ENCODE measurements around the gene CDH4. TPM values are rescaled to one million over a fixed set of nuclear protein-coding genes. Genes with fewer than 3 reads are reported as not detected.
"Not testable (repeated sequence)": the region's sequence is repeated elsewhere in the genome, so short reads cannot be mapped to it uniquely, and the experiment has no call there.

Gene CDH4
- polyA plus RNA-seq, 1 donor (not counting 4 experiments of a cell fraction or from before 2014, with no cell fraction given), result 2.2 TPM

GRCh38 chr20:61273666-61274065 lies 21.6 kb downstream of the CDH4 start:
- H3K9me1 ChIP-seq (ENCODE audit: control insufficient read depth, extremely low read depth, insufficient read depth, low read length); H3K27ac ChIP-seq (ENCODE audit: control insufficient read depth, insufficient read depth, low read length); H3K4me3 ChIP-seq (ENCODE audit: control insufficient read depth in 2 of 3, extremely low read depth in 1 of 3, insufficient read depth in 2 of 3, low read depth in 1 of 3, low read length in 3 of 3); H3K4me1 ChIP-seq (ENCODE audit: control insufficient read depth, extremely low read depth, insufficient read depth, low read length); DNase-seq (ENCODE audit: low read depth, low spot score); FAIRE-seq; H3K9ac ChIP-seq (ENCODE audit: control insufficient read depth, extremely low read depth, insufficient read depth, low read length); H2AFZ ChIP-seq (ENCODE audit: control insufficient read depth, low read length); H3K4me2 ChIP-seq (ENCODE audit: control insufficient read depth, extremely low read depth, insufficient read depth, low read depth, low read length); H3K27me3 ChIP-seq (ENCODE audit: control insufficient read depth, extremely low read depth, insufficient read depth, low read length); dilution Hi-C loops (cut with MboI; ENCODE audit: extremely low pct_ligation_motif_present, low sequenced_read_pairs); H3K9me3 ChIP-seq (ENCODE audit: control insufficient read depth, low read depth, low read length): not testable (repeated sequence)
- H3K79me2 ChIP-seq (ENCODE audit: control insufficient read depth, insufficient read depth, low read length), result peaks cover 68% of the 10 kb centered on the region
- peaks cover 0 to 15% of the 10 kb centered on the region in 2 experiments for H3K36me3 ChIP-seq (ENCODE audit: control insufficient read depth in 2 of 2, extremely low read depth in 1 of 2, insufficient read depth in 2 of 2, low read length in 2 of 2)
- peaks cover 33% of the 10 kb centered on the region for H4K20me1 ChIP-seq (ENCODE audit: control insufficient read depth, extremely low read depth, insufficient read depth, low read length)

- no peak for FAIRE-seq
- TF ChIP-seq EZH2 (IDR thresholded peaks at IDR 0.05; ENCODE audit: low read length) (no peak), CTCF (optimal IDR thresholded peaks at IDR 0.05 in 1 of 3, IDR thresholded peaks at IDR 0.05 in 1 of 3, conservative IDR thresholded peaks at IDR 0.05 in 1 of 3; ENCODE audit: extremely low read depth in 1 of 3, insufficient read depth in 2 of 3, low read length in 3 of 3) (no peak)
- dilution Hi-C loops (cut with MboI; ENCODE audit: extremely low pct_ligation_motif_present, low sequenced_read_pairs), result no loop called here
These were observed 22.3 kb downstream of the CDH4 start for GRCh38 chr20:61274326-61274725.

GRCh38 chr20:61278296-61278695 lies 26.2 kb downstream of the CDH4 start:
- Histone ChIP-seq H4K20me1 (ENCODE audit: control insufficient read depth, extremely low read depth, insufficient read depth, low read length) (peaks cover 48% of the 10 kb centered on the region), H3K79me2 (ENCODE audit: control insufficient read depth, insufficient read depth, low read length) (peaks cover 80% of the 10 kb centered on the region), H3K36me3 (ENCODE audit: control insufficient read depth in 2 of 2, extremely low read depth in 1 of 2, insufficient read depth in 2 of 2, low read length in 2 of 2) (no peaks in the 10 kb centered on the region), H3K4me2 (ENCODE audit: control insufficient read depth, extremely low read depth, insufficient read depth, low read depth, low read length) (no peak overlapping the region), H3K9me1 (ENCODE audit: control insufficient read depth, extremely low read depth, insufficient read depth, low read length) (no peaks in the 10 kb centered on the region), H3K4me3 (ENCODE audit: control insufficient read depth in 2 of 3, extremely low read depth in 1 of 3, insufficient read depth in 2 of 3, low read depth in 1 of 3, low read length in 3 of 3) (no peak overlapping the region), H3K9ac (ENCODE audit: control insufficient read depth, extremely low read depth, insufficient read depth, low read length) (no peak overlapping the region), H3K4me1 (ENCODE audit: control insufficient read depth, extremely low read depth, insufficient read depth, low read length) (peaks cover 5% of the 10 kb centered on the region), H3K9me3 (ENCODE audit: control insufficient read depth, low read depth, low read length) (no peaks in the 10 kb centered on the region), H2AFZ (ENCODE audit: control insufficient read depth, low read length) (no peak overlapping the region), H3K27me3 (ENCODE audit: control insufficient read depth, extremely low read depth, insufficient read depth, low read length) (no peaks in the 10 kb centered on the region), H3K27ac (ENCODE audit: control insufficient read depth, insufficient read depth, low read length) (no peak overlapping the region)
- DNase-seq (ENCODE audit: low read depth, low spot score) (no peak), FAIRE-seq (no peak)
- TF ChIP-seq EZH2 (IDR thresholded peaks at IDR 0.05; ENCODE audit: low read length), result no peak
- TF ChIP-seq CTCF (optimal IDR thresholded peaks at IDR 0.05 in 1 of 3, IDR thresholded peaks at IDR 0.05 in 1 of 3, conservative IDR thresholded peaks at IDR 0.05 in 1 of 3; ENCODE audit: extremely low read depth in 1 of 3, insufficient read depth in 2 of 3, low read length in 3 of 3), result no peak
- dilution Hi-C loops (cut with MboI; ENCODE audit: extremely low pct_ligation_motif_present, low sequenced_read_pairs), result no loop called here

More at GRCh38 chr20:61274326-61274725, 22.3 kb downstream of the CDH4 start:
- Histone ChIP-seq H3K79me2 (ENCODE audit: control insufficient read depth, insufficient read depth, low read length) (peaks cover 68% of the 10 kb centered on the region), H4K20me1 (ENCODE audit: control insufficient read depth, extremely low read depth, insufficient read depth, low read length) (peaks cover 39% of the 10 kb centered on the region), H3K4me1 (ENCODE audit: control insufficient read depth, extremely low read depth, insufficient read depth, low read length) (peaks cover 5% of the 10 kb centered on the region), H3K4me3 (ENCODE audit: control insufficient read depth in 2 of 3, extremely low read depth in 1 of 3, insufficient read depth in 2 of 3, low read depth in 1 of 3, low read length in 3 of 3) (no peak overlapping the region), H3K27me3 (ENCODE audit: control insufficient read depth, extremely low read depth, insufficient read depth, low read length) (no peaks in the 10 kb centered on the region), H3K9me1 (ENCODE audit: control insufficient read depth, extremely low read depth, insufficient read depth, low read length) (no peaks in the 10 kb centered on the region), H3K9ac (ENCODE audit: control insufficient read depth, extremely low read depth, insufficient read depth, low read length) (no peak overlapping the region), H3K27ac (ENCODE audit: control insufficient read depth, insufficient read depth, low read length) (no peak overlapping the region), H3K9me3 (ENCODE audit: control insufficient read depth, low read depth, low read length) (no peaks in the 10 kb centered on the region), H2AFZ (ENCODE audit: control insufficient read depth, low read length) (no peak overlapping the region), H3K36me3 (ENCODE audit: control insufficient read depth in 2 of 2, extremely low read depth in 1 of 2, insufficient read depth in 2 of 2, low read length in 2 of 2) (peaks cover 0 to 15% of the 10 kb centered on the region in 2 experiments), H3K4me2 (ENCODE audit: control insufficient read depth, extremely low read depth, insufficient read depth, low read depth, low read length) (no peak overlapping the region)
- no peak for DNase-seq (ENCODE audit: low read depth, low spot score)

Data from keratinocyte (primary cell).